GM19240 (cell line): ENCODE results near the gene SAA2.
A peak's percentile ranks its signal among the peaks of the same experiment; 100 is the strongest.
"Not testable (repeated sequence)": the region's sequence is repeated elsewhere in the genome, so short reads cannot be mapped to it uniquely, and the experiment has no call there.

ENCODE experiments used
- DNase-seq: peaks from one replicate; pipeline ENCODE4 v3.0.0; 2011; ENCODE audit warnings: low spot score; ENCODE audit not compliant: insufficient read length

SAA2 gene

GRCh38 chr11:18253233-18253632 lies 4.8 kb upstream of the SAA2 start:
- no peak for DNase-seq

- not testable (repeated sequence) for DNase-seq
These were observed 1.3 kb downstream of the SAA2 start for GRCh38 chr11:18247191-18247581.

GRCh38 chr11:18246379-18247190 lies 1.9 kb downstream of the SAA2 start:
- DNase-seq: peak; percentile 61

GRCh38 chr11:18245396-18245795 lies 3.1 kb downstream of the SAA2 start:
- DNase-seq: no peak

GRCh38 chr11:18243783-18244362 lies 4.6 kb downstream of the SAA2 start:
- no peak for DNase-seq

- no peak for DNase-seq
These were observed 8.8 kb downstream of the SAA2 start for GRCh38 chr11:18239655-18240054.

- DNase-seq: no peak
These were observed 11.7 kb downstream of the SAA2 start, which contains the start of gene SAA4 for GRCh38 chr11:18236664-18237356. Gene SAA4, minus strand, starts transcription at chr11:18236802. Its CDS starts 876 bp downstream, at chr11:18235926.

GRCh38 chr11:18235394-18236334 lies 12.8 kb downstream of the SAA2 start:
- no peak for DNase-seq

GRCh38 chr11:18233912-18234311 lies 14.6 kb downstream of the SAA2 start:
- no peak for DNase-seq

GRCh38 chr11:18230859-18231258 lies 17.6 kb downstream of the SAA2 start:
- no peak for DNase-seq

GRCh38 chr11:18229501-18229900 lies 19.0 kb downstream of the SAA2 start:
- DNase-seq: no peak

GRCh38 chr11:18225913-18226312 lies 22.6 kb downstream of the SAA2 start:
- DNase-seq: no peak

- no peak for DNase-seq
These were observed 24.7 kb downstream of the SAA2 start for GRCh38 chr11:18223591-18224387.

GRCh38 chr11:18222814-18223421 lies 25.6 kb downstream of the SAA2 start:
- no peak for DNase-seq

- no peak for DNase-seq
These were observed 27.1 kb downstream of the SAA2 start for GRCh38 chr11:18221274-18221876.

- no peak for DNase-seq
These were observed 39.4 kb downstream of the SAA2 start for GRCh38 chr11:18209058-18209457.

- DNase-seq: no peak
These were observed 43.7 kb downstream of the SAA2 start for GRCh38 chr11:18204771-18205170.

GRCh38 chr11:18204220-18204619 lies 44.2 kb downstream of the SAA2 start:
- no peak for DNase-seq

- DNase-seq: peak; percentile 22
These were observed 44.7 kb downstream of the SAA2 start for GRCh38 chr11:18203723-18204122.

- DNase-seq: not testable (repeated sequence)
These were observed 50.7 kb downstream of the SAA2 start for GRCh38 chr11:18197738-18198137.
